ENCODE results near the gene ATP5F1A.
A peak's percentile ranks its signal among the peaks of the same experiment; 100 is the strongest.

DNA sequence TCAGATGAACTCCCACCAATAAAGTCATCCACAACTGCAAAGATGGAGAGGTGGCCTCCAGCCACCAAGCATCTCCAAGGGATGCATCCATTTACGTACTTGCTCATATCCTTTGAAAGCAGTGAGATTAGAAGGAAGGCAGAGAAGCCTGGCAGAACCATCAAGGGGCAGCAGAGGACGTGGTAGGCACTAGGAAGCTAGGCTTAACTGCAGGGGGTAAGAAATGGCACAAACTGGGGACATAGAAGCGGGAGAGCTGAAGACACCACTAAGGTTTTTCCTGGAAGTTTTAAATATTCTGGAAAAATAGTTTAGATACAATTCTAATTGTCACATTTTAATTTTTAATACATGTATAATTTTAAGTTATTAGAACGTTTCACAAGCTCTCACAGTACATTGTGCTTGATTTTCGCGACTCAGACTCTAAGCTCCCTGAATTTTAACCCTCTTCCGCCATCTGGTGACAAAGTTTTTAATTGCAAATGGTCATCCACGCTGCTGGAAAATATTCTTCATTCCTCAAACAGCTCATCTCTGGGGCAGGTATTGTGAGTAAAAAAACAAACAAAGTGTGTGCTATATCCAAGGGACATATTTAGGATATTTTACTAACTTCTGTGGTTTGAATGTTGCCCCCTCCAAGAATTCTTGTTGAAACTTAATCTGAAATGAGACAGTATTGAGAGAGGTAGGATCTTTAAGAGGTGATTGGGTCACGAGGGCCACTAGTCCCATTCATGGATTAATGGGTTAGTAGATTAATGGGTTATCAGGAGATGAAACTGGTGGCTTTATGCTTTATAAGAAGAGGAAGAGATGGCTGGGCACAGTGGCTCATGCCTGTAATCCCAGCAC is 24.4 kb downstream of the ATP5F1A start:
- TF ChIP-seq, protein P1, sequence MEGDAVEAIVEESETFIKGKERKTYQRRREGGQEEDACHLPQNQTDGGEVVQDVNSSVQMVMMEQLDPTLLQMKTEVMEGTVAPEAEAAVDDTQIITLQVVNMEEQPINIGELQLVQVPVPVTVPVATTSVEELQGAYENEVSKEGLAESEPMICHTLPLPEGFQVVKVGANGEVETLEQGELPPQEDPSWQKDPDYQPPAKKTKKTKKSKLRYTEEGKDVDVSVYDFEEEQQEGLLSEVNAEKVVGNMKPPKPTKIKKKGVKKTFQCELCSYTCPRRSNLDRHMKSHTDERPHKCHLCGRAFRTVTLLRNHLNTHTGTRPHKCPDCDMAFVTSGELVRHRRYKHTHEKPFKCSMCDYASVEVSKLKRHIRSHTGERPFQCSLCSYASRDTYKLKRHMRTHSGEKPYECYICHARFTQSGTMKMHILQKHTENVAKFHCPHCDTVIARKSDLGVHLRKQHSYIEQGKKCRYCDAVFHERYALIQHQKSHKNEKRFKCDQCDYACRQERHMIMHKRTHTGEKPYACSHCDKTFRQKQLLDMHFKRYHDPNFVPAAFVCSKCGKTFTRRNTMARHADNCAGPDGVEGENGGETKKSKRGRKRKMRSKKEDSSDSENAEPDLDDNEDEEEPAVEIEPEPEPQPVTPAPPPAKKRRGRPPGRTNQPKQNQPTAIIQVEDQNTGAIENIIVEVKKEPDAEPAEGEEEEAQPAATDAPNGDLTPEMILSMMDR (IDR thresholded peaks at IDR 0.05) = peak; percentile 63 to 70 (median 69)
- TF ChIP-seq POLR2AphosphoS5 (IDR thresholded peaks at IDR 0.05) = peak in 1 of 3 donors; percentile 11

All from breast epithelium (tissue), 3 donors.